Measurements from ENCODE around the gene PGLYRP2.

Gene PGLYRP2

DNA sequence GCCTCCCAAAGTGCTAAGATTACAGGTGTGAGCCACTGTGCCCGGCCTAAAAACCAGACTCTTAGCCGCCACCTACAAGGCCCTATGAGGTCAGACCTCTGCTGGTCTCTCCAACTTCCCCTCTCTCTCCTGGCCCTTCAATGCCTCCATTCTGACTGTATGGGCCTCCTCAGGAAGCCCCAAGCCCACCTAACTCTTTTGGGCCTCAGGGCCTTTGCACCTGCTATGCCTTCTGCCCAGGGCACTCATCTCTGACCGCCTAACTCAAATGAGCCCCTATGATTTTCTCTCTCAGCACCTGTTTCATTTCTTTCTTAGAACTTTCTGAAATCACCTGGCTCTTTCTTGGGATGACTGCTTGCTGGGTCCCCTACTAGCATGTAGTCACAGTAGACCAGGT lies 36.0 kb downstream of the PGLYRP2 start:
- DNase-seq (no peak), ATAC-seq (no peak)
- H3K4me1 Mint-ChIP-seq: no peaks in the 10 kb centered on the region
- no peaks in the 10 kb centered on the region for H3K36me3 Mint-ChIP-seq (ENCODE audit: low read depth)
- no peak overlapping the region for H3K4me3 Mint-ChIP-seq
- no peaks in the 10 kb centered on the region for H3K27me3 Mint-ChIP-seq
- no peak overlapping the region for H3K27ac Mint-ChIP-seq
- no peaks in the 10 kb centered on the region for H3K9me3 Mint-ChIP-seq

DNA sequence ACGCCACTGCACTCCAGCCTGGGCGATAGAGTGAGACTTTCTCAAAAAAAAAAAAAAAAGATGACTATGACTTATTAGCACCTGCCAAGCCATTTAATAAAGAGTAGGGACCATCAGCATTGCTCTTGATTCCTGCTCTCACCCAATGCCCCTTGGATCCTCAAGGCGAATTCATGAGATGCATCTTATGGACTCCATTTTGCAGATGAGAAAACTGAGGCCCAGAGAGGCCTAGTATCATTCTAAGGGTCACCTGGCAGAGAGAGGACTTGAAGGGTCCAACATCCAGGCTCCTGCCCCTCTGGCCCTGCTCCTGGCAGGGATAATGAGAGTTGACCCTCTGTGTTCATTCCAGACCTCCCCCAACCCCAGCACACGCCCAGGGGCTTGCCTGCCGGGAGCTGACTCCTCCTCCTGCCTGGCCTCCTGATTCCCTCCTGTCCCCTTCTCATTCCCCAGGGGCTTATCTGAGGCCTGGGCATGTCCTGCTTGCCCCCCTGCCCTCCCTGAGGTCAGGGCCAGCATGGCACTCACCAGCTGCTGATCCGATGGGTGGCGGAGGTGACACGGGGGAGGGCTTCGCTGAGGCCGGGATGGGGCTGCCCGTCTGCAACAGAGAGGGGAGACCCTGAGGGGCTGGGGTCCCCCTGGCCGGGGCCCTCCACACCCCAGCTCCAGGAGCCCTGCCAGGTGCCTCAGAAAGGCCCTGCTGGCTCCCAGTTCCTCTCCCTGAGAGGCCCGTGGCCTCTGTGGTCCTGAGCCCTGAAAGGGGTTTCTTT lies 37.0 kb downstream of the PGLYRP2 start:
- DNase-seq (no peak), ATAC-seq (no peak)
- no peaks in the 10 kb centered on the region for H3K36me3 Mint-ChIP-seq (ENCODE audit: low read depth)
- no peak overlapping the region for H3K27ac Mint-ChIP-seq
- H3K4me1 Mint-ChIP-seq: no peaks in the 10 kb centered on the region
- H3K27me3 Mint-ChIP-seq: no peaks in the 10 kb centered on the region
- no peak overlapping the region for H3K4me3 Mint-ChIP-seq
- no peaks in the 10 kb centered on the region for H3K9me3 Mint-ChIP-seq

DNA sequence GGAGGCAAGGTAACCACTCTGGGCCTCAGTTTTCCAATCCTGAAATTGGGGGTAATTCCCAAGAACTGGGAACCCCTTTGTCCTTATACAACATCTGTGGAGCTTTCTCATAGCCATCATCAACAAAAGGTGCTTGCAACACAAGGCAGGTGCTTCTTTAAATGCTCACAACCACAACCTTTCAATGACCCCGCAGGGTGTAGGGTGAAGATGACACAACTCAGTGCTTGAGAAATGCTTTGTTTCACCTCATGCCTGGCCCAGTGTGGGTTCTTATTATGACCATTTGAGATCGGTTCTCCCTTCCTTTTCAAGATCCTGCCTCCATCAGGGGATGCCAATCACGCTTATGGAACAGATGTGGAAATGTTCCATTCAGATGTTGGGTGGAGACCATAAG lies 38.0 kb downstream of the PGLYRP2 start:
- H3K4me1 Mint-ChIP-seq: peaks cover 2% of the 10 kb centered on the region
- H3K27ac Mint-ChIP-seq: no peak overlapping the region
- no peaks in the 10 kb centered on the region for H3K36me3 Mint-ChIP-seq (ENCODE audit: low read depth)
- no peaks in the 10 kb centered on the region for H3K9me3 Mint-ChIP-seq
- H3K4me3 Mint-ChIP-seq: no peak overlapping the region
- no peak for ATAC-seq
- no peak for DNase-seq
- no peaks in the 10 kb centered on the region for H3K27me3 Mint-ChIP-seq

DNA sequence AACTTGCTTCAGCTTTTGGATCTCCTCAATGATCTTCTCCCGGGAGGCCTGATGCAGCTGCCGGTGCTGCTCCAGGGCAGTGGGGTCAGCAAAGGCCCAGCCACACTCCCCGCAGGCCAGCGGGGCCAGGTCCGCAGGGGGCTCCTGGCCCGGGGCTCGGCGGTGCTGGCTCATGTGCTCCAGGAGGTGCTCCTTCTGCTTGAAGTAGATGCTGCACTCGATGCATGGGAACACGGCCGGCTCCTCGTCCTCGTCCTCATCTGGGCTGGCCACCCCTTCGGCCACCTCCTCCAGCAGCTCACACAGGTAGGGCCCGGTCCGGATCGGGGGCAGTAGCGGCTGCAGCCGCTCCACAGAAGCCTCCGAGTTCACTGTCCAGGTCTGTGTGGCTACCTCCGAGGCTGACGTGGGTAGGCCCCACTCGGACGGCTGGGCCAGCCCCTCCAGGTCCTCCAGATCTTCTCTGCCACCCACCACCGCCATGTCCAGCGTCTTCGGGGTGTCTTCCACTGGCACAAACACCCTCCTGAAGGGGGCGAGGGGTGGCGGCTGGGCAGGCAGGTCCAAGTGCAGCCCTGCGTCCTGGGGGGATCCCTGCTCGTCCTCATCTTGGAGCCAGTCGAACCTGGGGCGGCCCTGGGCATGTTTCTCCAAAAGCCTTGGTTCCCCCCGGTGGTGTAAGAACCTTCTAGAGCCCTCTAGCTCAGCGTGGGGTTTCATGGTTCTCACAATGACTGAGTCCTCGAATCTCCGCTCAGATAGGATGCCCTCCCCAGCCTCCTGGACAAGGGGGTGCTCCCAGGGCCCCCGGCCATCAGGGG lies 39.3 kb downstream of the PGLYRP2 start:
- H3K4me1 Mint-ChIP-seq: peaks cover 2% of the 10 kb centered on the region
- no peak overlapping the region for H3K27ac Mint-ChIP-seq
- DNase-seq: no peak
- no peaks in the 10 kb centered on the region for H3K36me3 Mint-ChIP-seq (ENCODE audit: low read depth)
- no peak for ATAC-seq
- no peaks in the 10 kb centered on the region for H3K9me3 Mint-ChIP-seq
- H3K27me3 Mint-ChIP-seq: no peaks in the 10 kb centered on the region
- no peak overlapping the region for H3K4me3 Mint-ChIP-seq

DNA sequence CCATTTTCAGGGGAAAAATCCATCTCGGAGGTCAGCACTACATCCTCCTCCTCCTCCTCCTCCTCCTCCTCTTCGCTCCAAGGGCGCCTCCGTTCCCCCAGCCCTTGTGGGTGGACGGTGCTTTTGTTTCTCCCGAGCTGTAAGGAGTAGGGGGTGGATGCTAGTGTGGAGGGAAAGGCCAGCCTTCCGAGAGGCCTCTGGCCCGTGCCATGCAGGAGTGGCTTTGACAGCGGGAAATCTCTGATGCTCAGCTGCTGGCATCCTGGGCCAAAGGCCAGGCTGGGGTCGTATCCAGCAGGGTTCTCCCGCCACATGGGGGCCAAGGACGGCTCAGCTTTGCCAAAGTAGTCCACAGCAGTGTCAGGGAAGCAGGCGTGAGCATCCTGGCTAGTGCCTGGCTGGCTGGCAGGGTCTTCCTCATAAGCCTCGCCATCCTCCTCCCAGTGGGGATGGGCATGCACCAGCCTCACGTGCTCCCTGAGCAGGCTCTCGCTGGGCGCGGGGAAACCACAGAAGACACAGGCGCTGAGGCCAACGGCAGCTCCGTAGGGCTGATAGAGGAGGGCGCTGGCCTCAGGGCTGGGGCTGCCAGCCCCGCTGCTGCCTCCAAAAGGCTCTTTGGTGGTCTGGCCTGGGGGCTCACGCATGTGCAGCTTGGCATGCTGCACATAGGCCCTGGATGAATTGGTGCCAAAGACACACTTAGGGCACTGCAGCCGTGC lies 40.1 kb downstream of the PGLYRP2 start:
- H3K4me3 Mint-ChIP-seq: no peak overlapping the region
- no peak for ATAC-seq
- H3K4me1 Mint-ChIP-seq: peaks cover 2% of the 10 kb centered on the region
- no peak overlapping the region for H3K27ac Mint-ChIP-seq
- H3K9me3 Mint-ChIP-seq: no peaks in the 10 kb centered on the region
- no peaks in the 10 kb centered on the region for H3K36me3 Mint-ChIP-seq (ENCODE audit: low read depth)
- no peaks in the 10 kb centered on the region for H3K27me3 Mint-ChIP-seq
- no peak for DNase-seq

DNA sequence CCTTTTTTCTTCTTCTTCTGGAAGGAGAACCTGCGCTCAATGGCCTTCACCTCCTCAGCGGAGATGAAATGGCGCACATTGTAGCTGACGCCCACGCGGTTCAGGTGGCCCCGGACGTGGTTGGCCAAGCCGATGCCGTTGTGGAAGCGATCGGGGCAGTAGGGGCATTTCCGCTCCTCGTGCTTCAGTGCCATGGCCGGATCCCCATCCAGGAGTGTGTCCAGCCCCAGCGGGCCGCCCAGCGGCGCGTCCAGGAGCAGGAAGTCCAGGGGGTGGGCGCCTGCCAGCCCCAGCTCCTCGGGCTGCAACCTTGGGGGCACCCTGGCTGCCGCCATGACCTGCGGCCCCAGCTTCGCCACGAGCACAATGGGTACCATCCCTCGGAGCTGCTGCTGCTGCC lies 40.7 kb downstream of the PGLYRP2 start:
- Mint-ChIP-seq H3K27me3 (no peaks in the 10 kb centered on the region), H3K9me3 (no peaks in the 10 kb centered on the region), H3K4me3 (no peak overlapping the region), H3K36me3 (ENCODE audit: low read depth) (no peaks in the 10 kb centered on the region), H3K4me1 (peaks cover 4% of the 10 kb centered on the region), H3K27ac (no peak overlapping the region)
- DNase-seq (no peak), ATAC-seq (no peak)

DNA sequence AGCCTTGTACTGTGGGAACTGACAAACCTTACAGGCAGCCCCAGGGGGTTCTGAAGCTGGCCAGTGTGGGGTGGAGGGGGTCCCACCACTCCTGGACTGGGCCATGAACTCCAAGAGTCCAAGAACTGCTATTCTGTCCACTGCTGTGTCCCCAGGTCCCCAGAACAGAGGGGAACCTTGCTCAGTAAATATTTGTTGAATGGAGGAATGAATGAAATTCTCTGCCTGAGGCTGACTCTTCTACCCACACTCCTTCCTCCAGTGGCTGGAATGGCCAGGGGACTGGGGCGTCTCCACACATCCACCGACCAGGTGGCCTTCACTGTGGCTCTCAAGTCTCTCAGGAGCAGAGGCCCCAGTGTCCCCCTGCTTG lies 41.2 kb downstream of the PGLYRP2 start:
- Mint-ChIP-seq H3K27me3 (no peaks in the 10 kb centered on the region), H3K4me3 (no peak overlapping the region), H3K4me1 (peaks cover 8% of the 10 kb centered on the region), H3K27ac (no peak overlapping the region), H3K9me3 (no peaks in the 10 kb centered on the region), H3K36me3 (ENCODE audit: low read depth) (no peaks in the 10 kb centered on the region)
- DNase-seq: no peak
- ATAC-seq: no peak

DNA sequence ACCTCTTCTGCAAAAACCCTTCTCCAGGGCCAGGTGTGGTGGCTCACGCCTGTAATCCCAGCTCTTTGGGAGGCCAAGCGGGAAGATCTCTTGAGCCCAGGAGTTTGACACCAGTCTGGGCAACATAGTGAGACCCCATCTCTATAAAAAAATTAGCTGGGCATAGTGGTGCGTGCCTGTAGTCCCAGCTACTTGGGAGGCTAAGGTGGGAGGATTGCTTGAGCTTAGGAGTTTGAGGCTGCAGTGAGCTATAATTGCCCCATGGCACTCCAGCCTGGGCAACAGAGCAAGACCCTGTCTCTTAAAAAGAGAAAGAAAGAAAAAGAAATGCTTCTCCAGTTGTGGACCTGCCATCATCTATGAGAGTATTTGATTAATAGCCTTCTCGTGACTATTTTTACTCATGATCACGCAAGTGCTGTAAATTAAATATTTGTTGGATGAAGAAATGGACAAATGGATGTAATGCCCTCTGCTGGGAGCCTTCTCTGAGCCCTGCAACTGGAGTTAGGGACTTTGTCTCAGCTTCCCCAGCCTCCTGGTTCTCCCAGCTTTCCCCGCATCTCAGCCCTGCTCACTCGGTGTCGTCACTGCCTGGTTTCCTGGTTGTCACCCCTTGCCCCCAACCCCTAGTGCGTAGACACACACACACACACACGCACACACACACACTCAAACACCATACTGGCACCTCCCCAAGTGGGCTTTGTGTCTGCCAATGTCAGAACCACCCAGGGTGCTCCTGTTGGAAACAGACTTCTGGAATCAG lies 41.8 kb downstream of the PGLYRP2 start:
- Mint-ChIP-seq H3K27ac (no peak overlapping the region), H3K4me1 (peaks cover 11% of the 10 kb centered on the region), H3K36me3 (ENCODE audit: low read depth) (no peaks in the 10 kb centered on the region), H3K9me3 (no peaks in the 10 kb centered on the region), H3K4me3 (no peak overlapping the region), H3K27me3 (no peaks in the 10 kb centered on the region)
- no peak for ATAC-seq
- DNase-seq: no peak

DNA sequence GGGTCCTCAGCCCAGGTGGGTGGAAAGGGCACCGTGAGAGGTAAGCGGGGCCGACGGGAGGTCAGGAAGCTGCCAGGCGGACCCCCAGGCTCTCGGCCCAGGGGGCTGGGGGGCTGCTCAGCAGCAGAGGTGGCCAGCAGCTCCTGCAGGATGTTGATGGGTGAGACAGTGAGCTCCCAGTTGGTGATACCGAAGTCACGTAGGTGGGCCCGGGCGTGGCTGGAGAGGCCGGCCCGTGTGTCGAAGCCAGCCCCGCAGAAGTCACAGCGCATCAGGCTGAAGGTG lies 42.5 kb downstream of the PGLYRP2 start:
- ATAC-seq (no peak), DNase-seq (no peak)
- no peak overlapping the region for H3K27ac Mint-ChIP-seq
- H3K36me3 Mint-ChIP-seq (ENCODE audit: low read depth): peaks cover 3% of the 10 kb centered on the region
- H3K4me3 Mint-ChIP-seq: no peak overlapping the region
- H3K27me3 Mint-ChIP-seq: no peaks in the 10 kb centered on the region
- peaks cover 13% of the 10 kb centered on the region for H3K4me1 Mint-ChIP-seq
- no peaks in the 10 kb centered on the region for H3K9me3 Mint-ChIP-seq

DNA sequence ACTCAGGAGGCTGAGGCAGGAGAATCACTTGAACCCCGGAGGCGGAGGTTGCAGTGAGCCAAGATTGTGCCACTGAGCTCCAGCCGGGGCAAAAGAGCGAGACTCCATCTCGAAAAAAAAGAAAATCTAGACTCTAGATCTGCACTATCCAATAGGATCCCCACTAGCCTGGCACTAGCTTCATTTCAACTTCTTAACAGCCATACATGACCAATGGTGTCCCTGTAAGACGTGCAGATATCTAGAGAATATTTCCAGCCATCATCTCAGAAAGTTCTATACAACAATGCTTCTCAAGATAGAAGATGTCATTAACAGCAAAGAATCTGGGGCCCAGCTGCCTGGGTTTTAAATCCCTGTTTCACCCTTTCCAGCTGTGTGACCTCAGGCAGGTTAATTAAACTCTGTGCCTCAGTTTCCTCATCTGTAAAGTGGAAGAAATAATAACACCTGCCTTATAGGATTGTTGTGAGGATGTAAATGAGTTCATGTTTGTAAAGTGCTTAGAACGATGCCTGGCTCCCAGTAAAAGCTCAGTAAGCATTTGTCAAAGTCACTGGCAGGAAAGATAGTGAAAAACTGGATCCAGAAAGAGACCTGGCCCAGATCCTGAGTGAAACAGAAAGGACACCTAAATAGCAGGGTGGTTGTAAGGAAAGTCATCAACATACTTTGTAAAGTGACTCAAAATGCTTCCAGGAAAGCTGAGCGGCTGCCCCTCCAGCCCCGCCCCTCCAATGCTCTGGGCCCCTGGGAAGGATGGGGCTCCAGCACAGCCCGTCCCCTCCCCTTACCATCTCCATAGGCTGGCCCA lies 43.1 kb downstream of the PGLYRP2 start:
- Mint-ChIP-seq H3K4me1 (peaks cover 19% of the 10 kb centered on the region), H3K27me3 (no peaks in the 10 kb centered on the region), H3K4me3 (no peak overlapping the region), H3K36me3 (ENCODE audit: low read depth) (peaks cover 4% of the 10 kb centered on the region), H3K27ac (no peak overlapping the region), H3K9me3 (no peaks in the 10 kb centered on the region)
- DNase-seq: no peak
- ATAC-seq: no peak

DNA sequence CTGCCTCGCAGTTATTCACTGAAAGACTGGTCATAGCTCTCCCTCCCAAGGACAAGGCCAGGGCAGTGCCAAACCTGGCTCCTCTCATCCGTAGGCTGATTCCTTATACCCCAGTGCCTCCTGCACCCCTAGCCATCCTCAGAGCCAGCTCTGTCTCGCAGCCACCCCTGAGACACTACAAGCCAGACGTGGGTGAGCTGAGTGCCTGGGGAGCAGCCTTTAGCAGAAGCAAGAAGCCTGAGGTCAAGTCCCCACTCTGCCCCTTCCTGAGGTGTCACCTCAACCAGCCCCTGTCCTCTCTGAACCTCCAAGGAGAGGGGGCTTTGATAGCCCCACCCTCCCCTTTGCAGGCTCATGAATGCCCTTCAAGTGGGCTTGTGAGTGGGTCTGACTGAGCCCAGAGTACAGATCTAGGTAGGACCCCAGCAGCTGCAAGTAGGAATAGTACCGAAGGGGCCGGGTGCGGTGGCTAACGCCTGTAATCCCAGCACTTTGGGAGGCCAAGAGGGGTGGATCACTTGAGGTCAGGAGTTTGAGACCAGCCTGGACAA lies 45.7 kb downstream of the PGLYRP2 start:
- Mint-ChIP-seq H3K36me3 (ENCODE audit: low read depth) (peaks cover 9% of the 10 kb centered on the region), H3K4me3 (peak overlapping the region; percentile 90), H3K9me3 (no peaks in the 10 kb centered on the region), H3K27me3 (no peaks in the 10 kb centered on the region), H3K4me1 (peaks cover 28% of the 10 kb centered on the region), H3K27ac (peak overlapping the region; percentile 89)
- no peak for DNase-seq
- no peak for ATAC-seq

DNA sequence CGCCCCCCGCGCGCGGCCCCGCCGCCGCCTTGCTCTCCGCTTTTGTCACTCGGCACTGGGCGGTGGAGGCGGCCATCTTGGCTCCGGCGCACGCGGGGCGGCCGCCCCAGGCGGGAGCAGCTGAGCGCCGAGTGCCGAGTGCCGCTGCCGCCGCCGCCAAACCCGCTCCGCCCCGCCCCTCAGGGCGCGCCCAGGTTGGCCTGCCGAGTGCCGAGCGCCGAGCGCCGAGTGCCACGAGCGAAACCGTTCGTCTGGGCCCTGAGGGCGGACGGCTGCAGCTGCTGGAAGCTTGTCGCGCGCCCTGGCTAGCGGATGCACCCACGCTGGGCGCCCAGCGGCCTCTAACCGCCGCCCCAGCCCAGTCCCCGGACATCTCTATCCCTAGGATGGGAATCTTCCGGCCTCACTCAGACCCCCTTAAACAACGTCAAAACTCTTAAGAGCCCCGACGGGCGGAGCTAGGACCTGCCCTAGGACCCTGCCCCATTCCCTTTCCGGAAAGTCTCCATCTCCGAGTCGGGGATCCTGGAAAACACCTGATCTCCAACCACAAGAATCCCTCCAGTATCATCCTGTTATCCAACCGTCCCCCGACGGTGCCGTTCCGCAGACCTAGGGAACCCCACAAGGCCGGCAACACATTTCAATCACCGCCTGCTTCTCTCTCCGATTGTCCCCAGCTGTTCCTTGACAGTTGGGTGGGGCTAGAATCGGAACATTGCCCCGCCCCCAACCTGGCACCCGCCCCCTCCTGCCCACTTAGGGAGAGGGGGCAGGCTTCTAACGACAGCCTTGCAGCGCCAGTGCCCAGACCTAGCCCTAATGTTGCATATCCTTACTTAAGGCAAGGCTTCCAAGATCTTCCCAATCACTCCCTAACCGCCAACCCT lies 46.4 kb downstream of the PGLYRP2 start:
- H3K27me3 Mint-ChIP-seq: no peaks in the 10 kb centered on the region
- peak overlapping the region; percentile 89 for H3K27ac Mint-ChIP-seq
- DNase-seq: peak; percentile 95

DNA sequence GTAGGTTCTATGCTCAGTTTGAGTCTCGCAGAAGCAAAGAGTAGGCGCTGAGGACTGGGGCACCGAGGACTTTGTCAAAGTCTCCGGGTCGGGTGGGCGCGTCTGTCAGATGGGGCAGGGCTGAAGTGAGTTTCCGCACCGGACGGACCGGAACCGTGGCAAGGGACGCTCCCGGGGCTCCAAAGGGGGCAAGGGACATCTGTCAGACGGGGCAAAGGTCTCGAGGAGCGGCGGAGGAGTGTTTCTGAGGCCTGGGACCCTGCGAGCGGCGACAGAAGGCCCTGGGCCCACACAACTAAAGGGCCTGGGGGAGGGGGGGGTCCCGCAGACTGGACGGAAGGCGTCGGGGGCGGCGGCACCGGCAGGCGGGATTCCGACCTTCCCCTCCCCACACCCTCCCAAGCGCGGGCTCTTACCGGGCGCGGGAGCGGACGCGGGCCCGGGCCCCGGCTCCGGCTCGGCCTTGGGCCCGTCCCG lies 47.2 kb downstream of the PGLYRP2 start:
- H3K9me3 Mint-ChIP-seq: no peaks in the 10 kb centered on the region
- H3K4me1 Mint-ChIP-seq: peaks cover 28% of the 10 kb centered on the region
- no peaks in the 10 kb centered on the region for H3K27me3 Mint-ChIP-seq
- ATAC-seq (no peak), DNase-seq (peak; percentile 39)
- H3K36me3 Mint-ChIP-seq (ENCODE audit: low read depth): peaks cover 14% of the 10 kb centered on the region
- H3K27ac Mint-ChIP-seq: peak overlapping the region; percentile 90
- peak overlapping the region; percentile 87 for H3K4me3 Mint-ChIP-seq

More for the DNA sequence above, 46.4 kb downstream of the PGLYRP2 start:
- peaks cover 9% of the 10 kb centered on the region for H3K36me3 Mint-ChIP-seq (ENCODE audit: low read depth)
- H3K4me1 Mint-ChIP-seq: peaks cover 28% of the 10 kb centered on the region
- H3K4me3 Mint-ChIP-seq: peak overlapping the region; percentile 90
- H3K9me3 Mint-ChIP-seq: no peaks in the 10 kb centered on the region
- ATAC-seq: peak; percentile 88

All from activated naive CD8-positive, alpha-beta T cell treated with anti-CD3 and anti-CD28 coated beads, Interleukin-2, amount 50 U/mL, for 24 hours (primary cell).